NT2/D1 (cell line): ENCODE results near the gene FSTL1.

ENCODE experiments used
- DNase-seq: peaks from one replicate; pipeline ENCODE4 v3.0.0-alpha.2; 2011; ENCODE audit warnings: low read depth, low spot score
- H3K27me3 ChIP-seq: 2 replicates; pipeline ENCODE4 v1.6.0; 2011; ENCODE audit warnings: mild to moderate bottlenecking; ENCODE audit not compliant: insufficient read length, insufficient read depth
- H3K36me3 ChIP-seq: 2 replicates; pipeline ENCODE4 v1.6.1; 2011; ENCODE audit warnings: mild to moderate bottlenecking, low read length, mixed read lengths; ENCODE audit not compliant: insufficient read depth, insufficient read length
- H3K4me1 ChIP-seq: 2 replicates; pipeline ENCODE4 v1.5.1; 2011; ENCODE audit not compliant: insufficient read depth, insufficient read length
- H3K4me3 ChIP-seq: 2 replicates; pipeline ENCODE4 v1.5.1; 2011; ENCODE audit warnings: low read depth; ENCODE audit not compliant: insufficient read length
- H3K9ac ChIP-seq: 2 replicates; pipeline ENCODE4 v1.6.0; 2011; ENCODE audit warnings: low read depth; ENCODE audit not compliant: insufficient read length
- H3K9me3 ChIP-seq: 2 replicates; pipeline ENCODE4 v1.5.1; 2011; ENCODE audit warnings: mild to moderate bottlenecking, low read length; ENCODE audit not compliant: insufficient read depth
- SUZ12 ChIP-seq: IDR thresholded peaks from 2 replicates; pipeline ENCODE4 v1.6.1; 2011; ENCODE audit not compliant: insufficient read length, insufficient read depth; ENCODE audit errors: extremely low read depth
- YY1 ChIP-seq: IDR thresholded peaks from 2 replicates; pipeline ENCODE4 v1.6.1; 2011; ENCODE audit not compliant: insufficient read length, insufficient read depth
- ZNF274 ChIP-seq: IDR thresholded peaks from 2 replicates; pipeline ENCODE4 v1.6.1; 2011; ENCODE audit warnings: mild to moderate bottlenecking, low read depth, low read length

Gene FSTL1

DNA sequence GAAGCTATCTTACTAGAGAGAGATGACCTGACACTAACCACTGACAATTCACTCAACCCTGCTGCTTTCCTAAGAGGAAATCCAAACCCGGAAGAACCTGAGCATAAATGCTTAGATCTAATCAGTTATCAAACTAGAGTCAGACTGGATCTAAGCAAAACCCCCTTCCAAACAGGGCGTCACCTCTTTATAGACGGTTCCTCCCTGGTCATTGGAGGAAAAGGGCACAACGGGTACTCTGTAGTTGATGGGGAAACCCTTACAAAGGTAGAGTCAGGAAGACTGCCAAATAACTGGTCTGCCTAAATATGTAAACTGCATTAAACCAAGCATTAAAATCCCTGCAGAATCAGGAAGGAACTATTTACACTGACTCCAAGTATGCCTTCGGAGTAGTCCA, 41.3 kb upstream of the FSTL1 start:
- Histone ChIP-seq H3K9ac (no peak overlapping the region), H3K9me3 (peaks cover 39% of the 10 kb centered on the region), H3K4me3 (no peak overlapping the region), H3K4me1 (no peaks in the 10 kb centered on the region), H3K27me3 (no peaks in the 10 kb centered on the region), H3K36me3 (no peaks in the 10 kb centered on the region)
- no peak for DNase-seq
- TF ChIP-seq ZNF274 (no peak), YY1 (no peak), SUZ12 (no peak)

GRCh38 chr3:120489421-120489820, 38.6 kb upstream of the FSTL1 start:
- Histone ChIP-seq H3K9ac (no peak overlapping the region), H3K4me3 (no peak overlapping the region), H3K27me3 (no peaks in the 10 kb centered on the region), H3K4me1 (no peaks in the 10 kb centered on the region), H3K36me3 (no peaks in the 10 kb centered on the region), H3K9me3 (peaks cover 15% of the 10 kb centered on the region)
- no peak for TF ChIP-seq YY1
- no peak for DNase-seq

DNA sequence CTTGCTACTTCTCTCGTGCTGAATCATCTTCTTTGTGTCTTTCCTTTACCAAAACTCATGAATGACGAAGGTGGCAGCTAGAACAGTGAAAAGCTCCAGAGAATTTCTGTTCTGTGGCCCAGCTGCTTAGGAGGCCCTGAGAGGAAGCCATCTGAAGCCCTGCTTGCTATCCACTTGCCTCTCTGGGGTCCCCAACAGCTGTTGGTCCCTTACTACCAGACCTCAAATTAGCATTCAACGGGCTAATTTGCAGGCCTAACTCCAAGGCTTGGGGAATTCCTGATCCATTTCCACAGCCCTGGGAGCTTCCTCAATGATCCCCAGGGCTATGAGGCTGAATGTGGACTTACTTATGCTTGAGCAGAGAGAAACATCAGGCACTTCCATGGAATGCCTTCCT, 37.5 kb upstream of the FSTL1 start:
- H3K36me3 ChIP-seq, result no peaks in the 10 kb centered on the region
- no peak overlapping the region for H3K4me3 ChIP-seq
- H3K4me1 ChIP-seq, result no peaks in the 10 kb centered on the region
- no peak overlapping the region for H3K9ac ChIP-seq
- 0 out of 2 replicates have a peak, but pooled peaks cover 13% of the 10 kb centered on the region for H3K9me3 ChIP-seq
- TF ChIP-seq YY1, result no peak
- TF ChIP-seq ZNF274, result no peak
- TF ChIP-seq SUZ12, result no peak
- no peak for DNase-seq
- no peaks in the 10 kb centered on the region for H3K27me3 ChIP-seq

DNA sequence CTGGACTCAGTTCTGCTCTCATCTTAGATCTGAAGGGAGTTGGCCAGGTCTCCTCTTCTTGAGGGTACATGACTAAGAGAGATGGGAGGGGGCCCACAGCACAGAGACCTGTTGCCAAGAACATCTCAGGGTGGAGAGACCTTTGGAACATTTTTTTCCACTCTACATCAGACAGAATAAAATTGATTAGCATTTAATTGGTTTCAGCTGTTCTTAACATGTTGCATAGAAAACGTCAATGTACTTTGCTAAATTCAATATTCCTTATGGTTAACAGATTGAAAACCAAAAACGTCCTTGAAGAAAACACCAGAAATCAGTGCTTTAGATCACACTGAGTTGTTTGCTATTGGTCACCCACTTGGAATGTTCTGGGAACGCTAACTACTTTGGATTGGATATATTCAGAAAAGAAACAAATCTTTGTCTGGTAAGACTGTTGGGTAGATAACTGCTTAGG, 36.4 kb upstream of the FSTL1 start:
- no peak overlapping the region for H3K4me3 ChIP-seq
- H3K4me1 ChIP-seq, result no peaks in the 10 kb centered on the region
- 0 out of 2 replicates have a peak, but pooled peaks cover 13% of the 10 kb centered on the region for H3K9me3 ChIP-seq
- H3K9ac ChIP-seq, result no peak overlapping the region
- DNase-seq, result no peak
- no peaks in the 10 kb centered on the region for H3K27me3 ChIP-seq
- TF ChIP-seq ZNF274 (no peak), YY1 (no peak), SUZ12 (no peak)
- no peaks in the 10 kb centered on the region for H3K36me3 ChIP-seq

DNA sequence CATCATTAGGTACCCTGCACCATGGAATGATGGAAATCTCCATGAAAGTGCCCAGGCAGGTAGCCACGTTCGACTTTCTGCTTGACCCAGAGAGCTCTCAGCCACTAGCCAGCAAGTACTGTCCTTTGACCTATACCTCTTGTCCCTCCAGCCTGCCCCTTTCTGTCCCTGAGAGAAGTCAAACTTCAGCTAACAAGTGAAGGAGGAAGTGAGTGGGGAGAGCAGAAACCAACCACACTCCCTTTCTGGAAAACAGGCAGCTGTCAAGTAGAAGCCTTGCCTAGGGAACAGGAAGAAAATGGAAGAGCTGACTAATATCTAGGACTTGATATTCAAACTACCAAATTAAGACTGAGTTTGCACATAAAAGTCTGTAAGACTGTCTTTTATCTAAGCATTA, 30.3 kb upstream of the FSTL1 start:
- Histone ChIP-seq H3K27me3 (no peaks in the 10 kb centered on the region), H3K4me1 (peaks cover 4% of the 10 kb centered on the region), H3K36me3 (no peaks in the 10 kb centered on the region), H3K9ac (no peak overlapping the region), H3K4me3 (no peak overlapping the region), H3K9me3 (no peaks in the 10 kb centered on the region)
- DNase-seq, result no peak
- TF ChIP-seq ZNF274, result no peak
- TF ChIP-seq SUZ12, result no peak
- TF ChIP-seq YY1, result no peak

DNA sequence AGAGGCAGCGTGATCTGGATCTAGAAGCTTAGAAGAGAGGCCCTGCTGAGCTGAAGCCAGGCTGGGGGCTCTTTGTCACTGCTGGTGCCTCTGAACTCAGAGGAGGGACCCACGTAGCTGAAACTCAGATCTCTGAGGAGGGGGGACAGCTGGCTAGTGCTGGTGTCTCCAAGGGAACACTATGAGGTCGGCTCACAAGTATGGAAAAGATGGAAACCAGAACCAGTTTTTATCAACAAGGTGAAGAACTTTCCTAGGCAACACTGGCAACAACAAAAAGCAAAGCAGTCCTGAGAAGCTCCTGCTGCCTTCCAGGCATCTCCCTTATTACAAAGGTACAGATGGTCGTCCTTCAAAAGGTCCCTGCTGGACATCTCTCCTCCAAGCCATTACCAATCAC, 27.0 kb upstream of the FSTL1 start:
- H3K9ac ChIP-seq, result no peak overlapping the region
- H3K9me3 ChIP-seq, result no peaks in the 10 kb centered on the region; the same call in 1 of the 2 replicates
- H3K4me3 ChIP-seq, result no peak overlapping the region
- DNase-seq, result no peak
- no peaks in the 10 kb centered on the region for H3K27me3 ChIP-seq
- peaks cover 8% of the 10 kb centered on the region for H3K4me1 ChIP-seq
- H3K36me3 ChIP-seq, result no peaks in the 10 kb centered on the region
- no peak for TF ChIP-seq ZNF274
- no peak for TF ChIP-seq SUZ12
- no peak for TF ChIP-seq YY1

GRCh38 chr3:120475722-120476377, 25.1 kb upstream of the FSTL1 start:
- Histone ChIP-seq H3K4me1 (peaks cover 8% of the 10 kb centered on the region), H3K9me3 (no peaks in the 10 kb centered on the region; the same call in 1 of the 2 replicates), H3K36me3 (no peaks in the 10 kb centered on the region), H3K27me3 (no peaks in the 10 kb centered on the region), H3K9ac (no peak overlapping the region), H3K4me3 (no peak overlapping the region)
- DNase-seq, result no peak
- TF ChIP-seq ZNF274 (no peak), SUZ12 (no peak), YY1 (no peak)
